GM19351 (cell line): Measurements from ENCODE around the gene PPOX.

ENCODE experiments used
- ATAC-seq: cut with Tn5 transposase; IDR thresholded peaks from one replicate; pipeline ENCODE4 v1.9.1; 2021; ENCODE audit warnings: mild to moderate bottlenecking, moderate library complexity; ENCODE audit not compliant: unreplicated experiment

PPOX gene

DNA sequence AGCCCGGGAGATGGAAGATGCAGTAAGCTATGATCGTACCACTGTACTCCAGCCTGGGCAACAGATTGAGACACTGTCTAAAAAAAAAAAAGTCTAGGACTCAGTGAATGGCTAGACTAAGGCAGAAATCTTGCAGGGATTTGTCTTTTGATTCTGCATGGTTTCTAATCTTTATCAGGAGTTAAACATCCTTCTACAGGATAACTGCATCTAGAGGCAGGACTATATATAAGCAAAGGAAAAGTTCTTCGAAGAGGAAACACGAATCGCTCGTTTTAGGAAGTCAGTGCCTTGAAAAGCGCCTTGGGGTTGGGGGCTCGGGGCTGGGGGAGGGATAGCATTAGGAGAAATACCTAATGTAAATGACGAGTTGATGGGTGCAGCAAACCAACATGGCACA, 13.1 kb upstream of the PPOX start:
- no peak for ATAC-seq

DNA sequence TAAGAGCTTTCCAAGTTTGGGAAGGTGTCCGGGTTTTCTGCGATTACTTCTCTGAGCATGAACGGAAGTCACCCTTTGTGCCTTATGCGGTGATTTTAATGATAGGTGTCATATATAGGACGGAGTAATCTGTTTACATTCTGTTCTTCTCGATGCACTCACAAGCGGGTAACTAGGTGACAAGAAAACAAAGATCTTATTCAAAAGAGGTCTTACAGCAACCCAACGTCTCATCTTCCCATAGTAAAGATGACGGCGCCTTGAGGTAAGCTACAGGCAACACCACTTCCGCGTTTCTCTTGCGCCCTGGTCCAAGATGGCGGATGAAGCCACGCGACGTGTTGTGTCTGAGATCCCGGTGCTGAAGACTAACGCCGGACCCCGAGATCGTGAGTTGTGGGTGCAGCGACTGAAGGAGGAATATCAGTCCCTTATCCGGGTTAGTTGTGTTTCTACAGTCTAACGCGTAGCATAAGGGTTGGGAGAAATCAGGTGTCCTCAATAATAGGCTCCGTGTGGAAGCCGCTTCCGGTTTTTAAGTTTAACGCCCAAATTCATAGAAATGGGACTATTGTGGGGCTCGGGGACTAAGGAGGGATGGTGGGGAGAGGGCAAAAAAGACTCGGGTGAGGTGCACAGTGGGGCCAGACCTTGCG, 12.4 kb upstream of the PPOX start, which contains the start of gene UFC1:
TSS of gene UFC1 (plus strand) at position 297 of the 656 bp plus-strand sequence. CDS start at position 317, 20 bp downstream.
- ATAC-seq: peak; percentile 93

- no peak for ATAC-seq
Observed at GRCh38 chr1:161157867-161158266, 8.4 kb upstream of the PPOX start.

- ATAC-seq: no peak
Observed at GRCh38 chr1:161158316-161159010, 7.8 kb upstream of the PPOX start.

- peak; percentile 89 for ATAC-seq
Observed at GRCh38 chr1:161159087-161159912, 6.9 kb upstream of the PPOX start, which contains the start of gene USP21. Gene USP21 (plus strand): TSS chr1:161159500. CDS start chr1:161160641, 1,141 bp downstream.

DNA sequence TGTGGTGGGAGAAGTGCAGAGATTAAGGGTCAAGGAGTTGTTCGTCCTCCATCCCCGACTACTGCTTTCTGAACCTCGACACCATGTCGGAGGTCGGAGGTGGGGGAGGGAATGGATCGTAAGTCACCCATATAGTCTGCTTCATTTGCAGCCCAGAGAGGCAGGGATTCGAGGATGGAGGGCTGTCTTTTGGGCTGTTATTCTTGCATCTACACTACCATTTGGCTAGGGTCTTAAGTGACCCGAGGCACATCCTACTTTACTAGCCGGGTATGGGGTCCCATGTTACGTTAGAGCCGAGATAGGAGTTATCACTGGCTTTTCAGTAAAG, 6.3 kb upstream of the PPOX start:
- no peak for ATAC-seq

- no peak for ATAC-seq
Observed at GRCh38 chr1:161160671-161161145, 5.5 kb upstream of the PPOX start.

GRCh38 chr1:161161652-161162051, 4.6 kb upstream of the PPOX start:
- no peak for ATAC-seq

DNA sequence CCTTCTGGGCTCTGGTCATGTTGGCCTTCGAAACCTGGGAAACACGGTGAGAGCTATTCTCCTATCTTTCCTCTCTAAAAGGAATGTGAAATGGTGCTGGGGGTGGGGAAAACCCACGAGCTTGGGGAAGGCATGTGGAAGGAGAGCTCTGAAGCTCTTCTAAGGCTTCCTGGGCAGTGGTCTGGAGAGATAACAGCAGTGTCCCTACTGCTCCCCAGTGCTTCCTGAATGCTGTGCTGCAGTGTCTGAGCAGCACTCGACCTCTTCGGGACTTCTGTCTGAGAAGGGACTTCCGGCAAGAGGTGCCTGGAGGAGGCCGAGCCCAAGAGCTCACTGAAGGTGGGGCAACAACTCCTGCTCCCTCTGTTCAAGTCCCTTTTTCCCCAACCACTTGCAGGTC, 4.2 kb upstream of the PPOX start:
- ATAC-seq: no peak

DNA sequence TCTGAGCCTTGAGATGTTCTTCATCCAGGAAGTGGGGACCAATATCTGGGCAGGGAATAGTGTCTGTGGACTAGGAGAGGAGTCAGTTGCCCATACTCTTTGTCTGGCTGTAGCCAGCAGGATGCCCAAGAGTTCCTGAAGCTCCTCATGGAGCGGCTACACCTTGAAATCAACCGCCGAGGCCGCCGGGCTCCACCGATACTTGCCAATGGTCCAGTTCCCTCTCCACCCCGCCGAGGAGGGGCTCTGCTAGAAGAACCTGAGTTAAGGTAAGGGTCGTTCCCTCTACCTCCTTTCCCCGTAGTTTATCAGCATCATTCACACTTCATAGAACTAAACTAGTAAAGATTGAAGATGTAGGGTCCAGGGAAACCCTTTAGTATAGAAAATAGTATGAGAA, 3.4 kb upstream of the PPOX start:
- no peak for ATAC-seq

- no peak for ATAC-seq
Observed at GRCh38 chr1:161163793-161164192, 2.4 kb upstream of the PPOX start.

DNA sequence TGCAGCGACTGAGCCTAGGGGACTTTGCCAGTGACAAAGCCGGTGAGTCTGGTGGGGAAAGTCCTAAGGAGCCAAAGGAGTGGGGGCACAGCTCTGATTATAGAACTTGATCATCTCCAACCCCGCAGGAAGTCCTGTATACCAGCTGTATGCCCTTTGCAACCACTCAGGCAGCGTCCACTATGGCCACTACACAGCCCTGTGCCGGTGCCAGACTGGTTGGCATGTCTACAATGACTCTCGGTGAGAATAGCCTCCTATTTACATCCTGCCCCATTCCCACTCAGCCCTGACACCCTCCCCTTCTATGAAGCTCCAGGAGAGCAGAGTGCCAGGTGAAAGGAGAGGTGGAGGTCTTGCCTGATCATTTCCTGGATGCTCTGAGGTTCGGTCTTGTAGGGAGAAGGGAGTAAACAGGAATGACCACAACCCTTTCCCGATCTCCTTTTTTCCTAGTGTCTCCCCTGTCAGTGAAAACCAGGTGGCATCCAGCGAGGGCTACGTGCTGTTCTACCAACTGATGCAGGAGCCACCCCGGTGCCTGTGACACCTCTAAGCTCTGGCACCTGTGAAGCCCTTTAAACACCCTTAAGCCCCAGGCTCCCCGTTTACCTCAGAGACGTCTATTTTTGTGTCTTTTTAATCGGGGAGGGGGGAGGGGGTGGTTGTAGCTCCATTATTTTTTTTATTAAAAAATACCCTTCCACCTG, 1.2 kb upstream of the PPOX start:
- no peak for ATAC-seq

DNA sequence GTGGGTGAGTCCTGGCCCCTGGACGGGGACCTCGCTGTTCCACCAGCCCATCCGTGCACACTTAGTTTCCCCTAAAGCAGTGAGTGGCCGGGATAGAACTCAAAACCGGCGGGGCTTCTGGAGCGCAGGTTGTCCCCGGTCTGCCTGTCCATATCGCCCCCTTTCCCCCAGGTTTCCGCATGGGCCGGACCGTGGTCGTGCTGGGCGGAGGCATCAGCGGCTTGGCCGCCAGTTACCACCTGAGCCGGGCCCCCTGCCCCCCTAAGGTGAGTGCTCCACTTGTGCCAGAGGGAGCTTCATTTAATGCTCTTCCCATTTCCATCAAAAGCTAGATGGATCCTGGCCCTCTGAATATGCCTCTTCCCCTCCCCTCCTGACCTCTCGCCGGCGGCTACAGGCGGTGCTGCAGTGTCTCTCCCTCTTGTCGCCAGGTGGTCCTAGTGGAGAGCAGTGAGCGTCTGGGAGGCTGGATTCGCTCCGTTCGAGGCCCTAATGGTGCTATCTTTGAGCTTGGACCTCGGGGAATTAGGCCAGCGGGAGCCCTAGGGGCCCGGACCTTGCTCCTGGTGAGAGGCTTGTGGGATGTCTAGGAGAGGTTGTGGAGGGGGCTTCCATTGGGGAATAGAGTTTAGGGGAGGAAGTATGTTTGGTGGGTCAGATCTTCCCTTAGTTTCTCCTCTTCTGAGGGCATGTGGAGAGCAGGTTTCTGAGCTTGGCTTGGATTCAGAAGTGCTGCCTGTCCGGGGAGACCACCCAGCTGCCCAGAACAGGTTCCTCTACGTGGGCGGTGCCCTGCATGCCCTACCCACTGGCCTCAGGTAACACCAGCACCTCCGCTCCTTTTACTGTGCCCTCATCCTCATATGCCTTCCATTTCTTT, 683 bp downstream of the PPOX start:
- no peak for ATAC-seq

GRCh38 chr1:161168906-161169305, 2.7 kb downstream of the PPOX start:
- no peak for ATAC-seq

- no peak for ATAC-seq
Observed at GRCh38 chr1:161171191-161171590, 5.0 kb downstream of the PPOX start.

DNA sequence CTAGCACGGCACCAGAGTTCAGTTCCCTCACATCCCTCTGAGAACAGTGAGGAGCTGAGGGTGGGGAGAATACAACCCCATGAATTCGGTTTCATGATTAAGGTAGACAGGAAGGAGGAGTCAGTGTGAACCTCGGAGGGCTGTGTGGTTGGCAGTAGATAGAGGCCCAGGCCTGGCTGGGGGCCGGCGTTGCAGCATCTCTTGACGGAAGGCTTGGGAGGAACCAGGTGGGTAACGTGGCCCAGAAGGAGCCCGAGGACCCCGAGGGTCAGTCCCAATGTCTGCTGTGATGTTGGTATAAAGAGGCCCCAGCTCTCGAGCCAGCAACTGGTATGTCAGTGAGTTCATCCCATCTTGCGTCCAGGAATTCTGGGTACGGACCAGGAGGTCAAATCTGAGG, 5.5 kb downstream of the PPOX start:
- no peak for ATAC-seq

DNA sequence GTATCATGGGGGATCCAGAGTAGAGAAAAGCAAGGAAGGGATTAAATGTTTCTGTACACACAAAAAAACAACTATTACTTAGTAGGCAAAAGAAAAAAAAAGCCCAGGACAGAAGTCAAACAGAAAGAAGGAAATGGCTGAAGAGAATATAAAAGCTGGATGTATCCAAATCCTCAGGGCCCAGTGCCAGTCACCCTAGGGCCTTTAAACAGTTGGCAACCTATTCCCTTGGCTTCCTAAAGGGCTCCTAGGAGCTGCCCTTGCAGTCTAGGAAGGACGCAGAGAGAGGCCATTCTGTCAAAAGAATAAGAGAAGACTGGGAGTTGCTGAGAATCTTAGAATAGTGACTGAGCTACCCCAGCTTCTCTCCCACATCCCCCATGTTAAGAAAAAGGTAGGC, 6.1 kb downstream of the PPOX start:
- ATAC-seq: no peak

- no peak for ATAC-seq
Observed at GRCh38 chr1:161172776-161173376, 6.7 kb downstream of the PPOX start.

GRCh38 chr1:161173711-161174110, 7.5 kb downstream of the PPOX start:
- ATAC-seq: no peak

GRCh38 chr1:161174911-161175310, 8.7 kb downstream of the PPOX start:
- ATAC-seq: no peak
